Astrocyte of the hippocampus (primary cell): Measurements from ENCODE around the gene JMJD1C.
"Not testable (repeated sequence)": the region's sequence is repeated elsewhere in the genome, so short reads cannot be mapped to it uniquely, and the experiment has no call there.

Experiments
- DNase-seq: peaks from one replicate; pipeline ENCODE4 v3.0.0; 2011; ENCODE audit warnings: low read depth, low spot score

JMJD1C gene

DNA sequence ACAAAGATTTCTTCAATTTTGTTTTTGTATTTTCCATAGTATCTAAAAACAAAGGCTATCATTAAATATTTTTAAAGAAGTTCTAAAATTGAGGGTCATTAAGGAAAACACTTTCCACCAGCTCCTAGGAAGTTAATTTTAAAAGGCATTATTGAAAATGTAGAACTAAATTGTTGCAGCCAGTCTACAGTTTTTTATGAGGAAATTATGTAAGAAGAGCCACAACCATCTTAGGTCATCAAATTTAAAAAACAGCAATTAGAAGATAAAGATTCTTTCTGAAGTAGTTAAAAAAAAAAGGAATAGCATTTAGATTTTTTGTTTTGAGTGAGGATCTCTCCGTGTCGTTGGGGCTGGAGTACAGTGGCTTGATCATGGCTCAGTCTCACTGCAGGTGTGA lies 171.0 kb downstream of the JMJD1C start:
- DNase-seq: no peak

DNA sequence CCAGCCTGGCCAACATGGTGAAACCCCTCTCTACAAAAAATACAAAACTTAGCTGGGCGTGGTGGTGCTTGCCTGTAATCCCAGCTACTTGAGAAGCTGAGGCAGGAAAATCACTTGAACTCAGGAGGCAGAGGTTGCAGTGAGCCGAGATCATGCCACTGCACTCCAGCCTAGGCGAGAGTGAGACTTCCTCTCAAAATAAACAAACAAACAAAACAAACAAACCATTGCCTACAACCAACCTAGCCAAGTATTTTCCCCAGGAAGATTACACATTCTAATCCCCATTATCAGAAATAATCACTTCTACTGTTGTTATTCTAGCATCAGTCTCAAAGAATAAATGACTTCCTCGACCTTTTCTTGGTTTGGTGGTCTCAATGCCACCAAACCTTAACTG lies 172.9 kb downstream of the JMJD1C start:
- not testable (repeated sequence) for DNase-seq

DNA sequence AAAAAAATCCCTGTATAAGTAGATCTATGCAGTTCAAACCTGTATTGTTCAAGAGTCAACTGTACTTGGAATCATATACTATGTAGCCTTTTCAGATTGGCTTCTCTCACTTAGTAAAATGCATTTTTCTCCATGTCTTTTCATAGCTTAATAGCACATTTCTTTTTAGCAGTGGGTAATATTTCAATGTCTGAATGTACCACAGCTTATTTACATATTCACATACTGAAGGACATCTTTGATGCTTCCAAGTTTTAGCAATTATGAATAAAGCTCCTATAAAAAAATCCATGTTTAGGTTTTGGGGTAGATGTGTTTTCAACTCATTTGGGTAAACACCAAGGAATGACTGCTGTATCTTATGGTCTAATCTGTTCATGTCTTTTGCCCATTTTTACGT lies 177.6 kb downstream of the JMJD1C start:
- no peak for DNase-seq

DNA sequence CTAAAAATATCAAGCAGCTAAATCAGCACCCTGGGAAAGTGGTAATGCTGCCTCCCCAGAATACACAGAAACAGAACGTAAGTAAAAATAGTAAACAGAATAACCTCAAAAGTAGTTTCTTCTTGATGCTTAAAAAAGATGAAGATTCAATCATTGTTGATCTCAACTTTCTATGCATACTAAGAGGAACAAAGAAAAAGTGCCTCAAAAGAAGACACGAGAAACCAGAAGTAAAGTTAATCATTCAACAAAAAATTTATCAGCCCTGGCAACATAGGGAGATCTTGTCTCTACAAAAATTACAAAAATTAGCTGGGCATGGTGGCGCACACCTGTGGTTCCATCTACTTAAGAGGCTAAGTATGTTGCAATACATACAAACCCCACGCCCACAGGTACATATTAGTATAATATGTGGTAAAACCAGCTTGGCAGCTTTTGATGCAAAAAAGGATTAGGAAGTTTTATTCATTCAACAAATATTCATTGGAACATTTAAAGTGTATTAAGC lies 179.0 kb downstream of the JMJD1C start:
- no peak for DNase-seq

DNA sequence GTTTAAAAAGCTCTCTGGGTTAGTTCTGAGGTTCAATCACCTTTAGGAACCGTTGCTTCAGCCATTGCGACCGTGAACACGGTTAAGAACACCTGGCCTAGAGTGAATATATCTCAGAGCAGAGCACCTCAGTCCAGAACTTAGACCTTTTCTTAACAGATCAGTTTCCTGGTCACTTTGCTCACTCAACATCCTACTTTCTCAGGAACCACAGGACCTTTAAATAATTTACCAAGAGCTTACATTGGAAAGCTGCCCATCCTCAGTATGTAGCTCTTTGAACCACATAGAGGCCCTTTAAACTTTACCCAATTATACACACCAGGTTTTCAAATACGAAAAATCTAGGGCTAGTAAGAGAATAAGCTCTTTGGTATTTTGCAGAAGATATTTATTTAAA lies 179.4 kb downstream of the JMJD1C start:
- peak; percentile 66 for DNase-seq

DNA sequence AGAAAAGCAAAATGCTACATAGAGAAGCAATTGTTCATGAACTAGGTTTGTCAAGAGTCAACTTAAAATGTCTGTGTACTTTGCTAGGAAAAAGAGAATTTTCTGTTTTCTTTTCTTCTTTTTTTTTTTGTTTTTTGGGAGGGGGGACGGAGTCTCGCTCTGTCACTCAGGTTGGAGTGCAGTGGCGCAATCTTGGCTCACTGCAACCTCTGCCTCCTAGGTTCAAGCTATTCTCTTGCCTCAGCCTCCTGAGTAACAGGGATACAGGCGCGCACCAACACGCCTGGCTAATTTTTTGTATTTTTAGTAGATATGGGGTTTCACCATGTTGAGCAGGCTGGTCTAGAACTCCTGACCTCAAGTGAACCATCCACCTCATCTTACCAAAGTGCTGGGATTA lies 181.9 kb downstream of the JMJD1C start:
- DNase-seq: not testable (repeated sequence)

DNA sequence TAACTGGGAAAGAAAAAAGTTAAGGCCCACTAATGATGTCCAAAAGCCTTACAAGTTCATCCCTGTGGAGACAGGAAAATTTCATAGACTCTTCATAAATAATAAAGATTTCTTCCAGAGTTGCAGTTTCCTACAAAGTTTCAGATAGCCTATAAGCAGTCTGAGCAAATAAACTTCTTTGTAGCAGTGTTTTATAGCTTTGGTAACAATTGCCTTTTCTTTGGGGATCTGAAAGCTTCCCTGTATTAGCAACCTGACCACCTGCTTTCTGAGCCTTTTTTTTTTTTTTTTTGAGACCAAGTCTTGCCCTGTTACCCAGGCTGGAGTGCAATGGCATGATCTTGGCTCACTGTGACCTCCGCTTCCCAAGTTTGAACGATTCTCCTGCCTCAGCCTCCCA lies 182.7 kb downstream of the JMJD1C start:
- DNase-seq: no peak

DNA sequence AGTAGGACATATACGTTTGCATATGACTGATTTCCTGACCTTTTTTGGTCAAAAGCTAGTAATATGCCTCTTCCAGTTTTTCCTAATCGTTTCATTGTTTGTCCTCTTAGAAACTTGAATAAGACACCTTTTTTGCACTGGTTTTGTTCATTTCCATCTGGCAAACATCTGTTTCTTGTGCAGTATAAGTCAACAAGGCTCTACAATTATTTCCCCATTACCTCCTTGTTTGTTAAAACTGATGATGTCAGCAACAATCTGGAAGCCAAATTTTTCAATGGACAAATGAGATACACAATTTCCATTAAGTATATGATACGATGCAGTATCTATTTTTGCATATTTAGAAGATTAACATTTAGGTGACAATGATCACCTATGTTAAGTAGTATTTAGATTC lies 183.8 kb downstream of the JMJD1C start:
- no peak for DNase-seq

DNA sequence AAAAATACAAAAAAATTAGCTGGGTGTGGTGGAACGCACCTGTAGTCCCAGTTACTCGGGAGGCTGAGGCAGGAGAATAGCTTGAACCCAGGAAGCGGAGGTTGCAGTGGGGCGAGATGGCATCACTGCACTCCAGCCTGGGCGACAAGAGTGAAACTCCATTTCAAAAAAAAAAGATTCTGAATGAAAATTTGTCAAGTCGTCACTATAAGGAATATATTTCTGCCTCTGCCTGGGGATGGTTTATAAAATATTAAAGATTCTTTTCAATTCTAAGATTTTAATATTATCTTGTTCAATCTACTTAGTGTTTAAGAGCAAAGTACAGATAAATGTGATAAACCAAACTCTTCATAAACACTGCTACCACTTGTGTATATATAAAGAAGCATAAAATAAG lies 185.4 kb downstream of the JMJD1C start:
- no peak for DNase-seq

DNA sequence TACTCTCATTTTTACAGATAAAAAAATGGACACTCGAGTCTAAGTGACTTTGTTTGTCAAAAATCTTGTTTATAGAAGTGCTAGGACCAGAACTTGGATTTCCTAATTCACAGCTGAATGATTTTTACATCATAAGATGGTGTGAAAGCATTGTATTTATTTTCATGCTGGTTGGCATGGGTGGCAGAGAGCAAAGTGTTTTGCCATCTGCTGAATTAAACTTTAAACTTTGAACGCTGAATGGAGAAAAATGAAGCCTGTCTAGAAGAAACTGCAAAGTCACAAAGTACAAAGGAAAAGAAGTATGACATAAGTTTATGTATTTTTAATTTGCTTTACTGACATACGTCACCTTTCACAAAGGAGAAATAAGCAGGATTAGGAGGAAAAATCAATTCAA lies 190.7 kb downstream of the JMJD1C start:
- DNase-seq: no peak

DNA sequence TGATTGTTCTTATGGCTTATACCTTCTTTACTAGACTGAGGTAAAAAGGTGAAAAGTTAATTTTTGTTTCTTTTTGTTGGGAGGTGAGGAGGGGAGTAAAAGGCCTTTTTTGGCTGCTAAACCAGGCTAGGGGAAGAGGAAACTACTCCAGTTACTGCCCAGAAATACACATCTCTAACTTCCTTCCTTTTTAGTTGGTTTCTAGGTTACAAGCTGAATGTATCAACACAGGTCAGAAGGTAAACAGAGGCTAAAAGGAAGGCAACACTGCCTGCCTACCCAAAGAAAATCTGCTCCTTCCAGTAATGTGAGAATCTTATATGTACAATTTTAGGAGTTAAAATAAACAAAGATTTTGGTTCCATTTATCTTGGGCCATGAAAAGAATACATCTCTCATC lies 192.2 kb downstream of the JMJD1C start:
- DNase-seq: no peak

DNA sequence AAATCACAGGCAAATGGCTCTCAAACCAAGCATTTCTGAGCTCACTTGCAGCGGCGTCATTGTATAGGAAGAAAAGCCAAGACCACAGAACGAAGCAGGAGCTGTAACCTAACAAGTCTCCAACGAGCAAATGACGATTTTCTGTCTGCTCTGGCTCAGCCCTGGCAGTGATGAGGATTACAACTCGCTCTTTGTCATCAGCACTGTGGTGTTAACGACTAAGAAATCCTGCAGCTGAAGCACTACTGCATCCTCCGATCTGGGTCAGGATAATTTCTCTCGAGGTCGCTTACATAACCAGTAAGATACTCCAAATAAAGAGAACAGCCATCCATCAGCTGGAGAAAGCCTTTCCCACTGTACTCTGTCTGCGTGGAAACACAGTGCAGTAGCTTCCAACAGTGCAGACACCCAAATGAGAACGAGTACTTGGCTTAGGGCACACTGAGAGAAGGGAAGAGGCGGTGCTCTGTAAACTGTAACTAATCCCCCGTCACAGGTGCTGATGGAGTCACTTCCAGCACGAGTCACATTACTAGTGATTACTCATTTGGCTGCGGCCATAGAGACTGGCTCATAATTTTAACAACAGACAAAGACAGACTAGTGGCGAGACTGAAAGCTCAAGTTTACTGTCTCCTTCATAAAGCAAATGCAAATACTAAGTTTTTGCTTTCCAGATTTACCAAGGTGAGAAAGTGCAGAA lies 196.8 kb downstream of the JMJD1C start:
- peak; percentile 96 for DNase-seq

DNA sequence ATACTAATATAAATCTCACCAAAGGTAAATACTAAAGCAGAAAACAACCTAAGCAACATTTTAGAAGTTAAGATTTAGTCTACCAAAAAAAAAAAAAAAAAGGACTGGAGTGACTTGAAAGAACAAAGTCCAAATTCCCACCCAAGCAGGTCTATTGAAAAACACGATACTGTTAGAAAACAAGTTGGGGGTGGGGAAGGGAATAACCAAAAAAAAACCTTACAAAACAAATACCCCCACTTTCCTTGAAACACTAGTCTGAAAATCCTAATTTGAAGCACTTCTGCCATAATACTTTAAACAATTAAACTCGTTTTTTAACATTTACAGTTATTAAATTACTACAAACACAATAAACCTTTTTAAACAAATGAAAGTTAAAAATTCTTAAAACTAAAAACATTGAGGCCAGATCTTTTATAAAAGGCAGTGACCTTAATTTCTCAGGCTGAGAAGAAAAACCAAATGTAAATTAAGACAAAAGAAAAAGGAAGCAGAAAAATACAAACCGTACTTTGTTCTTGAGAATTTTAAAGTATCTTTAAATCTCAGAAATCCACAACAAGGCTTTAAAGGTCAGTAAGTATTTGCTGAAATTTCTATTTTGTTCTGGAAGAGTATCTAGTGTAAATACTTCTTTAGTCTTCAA lies 197.5 kb downstream of the JMJD1C start:
- DNase-seq: peak; percentile 55

DNA sequence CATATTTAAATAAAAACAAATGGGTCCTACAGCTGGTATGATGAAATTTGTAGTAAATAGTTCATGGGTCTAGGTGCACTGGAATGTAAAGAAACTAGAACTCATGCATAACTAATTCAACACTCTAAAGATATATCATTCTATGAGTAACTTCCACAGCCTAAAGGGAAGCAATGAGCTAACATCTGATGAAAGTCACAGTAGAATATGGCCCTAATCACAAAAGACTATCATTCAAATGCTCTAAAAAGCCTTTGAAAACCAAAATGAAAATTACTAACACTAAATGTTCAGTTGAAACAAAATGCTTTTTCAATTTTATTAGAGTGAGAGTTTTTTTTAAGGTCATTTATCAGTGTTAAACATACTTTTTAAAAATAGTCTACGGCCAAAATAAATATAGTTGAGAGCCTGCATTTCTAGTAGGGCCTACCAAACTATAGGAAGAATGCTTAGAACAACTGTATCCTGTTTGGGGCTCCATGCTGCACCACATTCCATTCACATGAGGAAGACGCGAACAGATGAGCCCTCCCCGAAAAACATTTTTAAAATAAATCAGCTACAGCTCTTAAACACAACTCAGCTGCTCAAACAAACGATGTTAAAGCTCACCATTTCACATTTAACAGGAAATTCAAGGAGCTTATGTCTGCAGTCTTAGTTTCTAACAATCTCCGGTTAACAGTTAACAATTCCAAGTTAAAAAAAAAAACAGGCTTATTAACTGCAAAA lies 198.2 kb downstream of the JMJD1C start:
- peak; percentile 80 for DNase-seq

DNA sequence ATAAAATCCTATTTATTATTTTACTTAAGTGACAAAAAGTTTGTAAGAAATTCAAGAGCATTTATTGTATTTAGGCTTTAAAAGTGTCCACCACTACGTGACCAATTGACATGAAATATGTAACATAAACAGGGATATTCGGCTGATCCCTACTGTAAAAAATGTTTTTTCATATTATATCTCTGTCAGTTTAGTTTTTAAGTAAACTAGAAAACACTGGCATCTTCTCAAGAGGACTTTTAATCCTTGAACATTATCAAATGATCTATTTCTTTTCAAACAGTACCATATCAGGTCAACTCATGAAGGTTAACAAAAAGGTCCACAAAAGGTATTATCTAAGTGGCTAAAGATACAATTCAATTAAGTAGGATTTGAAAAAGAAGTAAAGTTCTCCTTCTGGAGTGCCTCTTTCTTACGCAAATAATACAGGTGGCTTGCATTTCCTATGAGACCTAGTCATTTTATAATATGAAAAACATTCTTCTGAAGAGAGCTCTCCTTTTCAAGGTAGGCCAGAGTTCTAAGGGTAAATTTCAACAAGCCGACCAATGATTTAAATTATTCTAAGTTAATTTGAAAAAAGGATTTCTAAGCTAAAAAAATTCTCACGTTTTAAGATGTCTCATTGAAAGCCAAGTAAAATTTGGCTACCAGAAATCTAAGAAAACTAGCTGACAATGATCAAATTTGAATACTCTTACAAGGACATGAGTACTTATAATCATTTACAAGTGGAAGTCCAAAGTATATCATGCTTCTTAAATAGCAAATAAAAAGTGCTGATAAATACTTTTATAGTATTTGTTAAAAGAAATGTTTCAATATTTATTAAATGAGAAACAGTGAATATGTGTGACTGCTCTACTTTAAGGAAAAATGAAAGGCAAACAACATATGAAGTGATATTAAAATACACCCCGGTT lies 199.1 kb downstream of the JMJD1C start:
- DNase-seq: peak; percentile 24

DNA sequence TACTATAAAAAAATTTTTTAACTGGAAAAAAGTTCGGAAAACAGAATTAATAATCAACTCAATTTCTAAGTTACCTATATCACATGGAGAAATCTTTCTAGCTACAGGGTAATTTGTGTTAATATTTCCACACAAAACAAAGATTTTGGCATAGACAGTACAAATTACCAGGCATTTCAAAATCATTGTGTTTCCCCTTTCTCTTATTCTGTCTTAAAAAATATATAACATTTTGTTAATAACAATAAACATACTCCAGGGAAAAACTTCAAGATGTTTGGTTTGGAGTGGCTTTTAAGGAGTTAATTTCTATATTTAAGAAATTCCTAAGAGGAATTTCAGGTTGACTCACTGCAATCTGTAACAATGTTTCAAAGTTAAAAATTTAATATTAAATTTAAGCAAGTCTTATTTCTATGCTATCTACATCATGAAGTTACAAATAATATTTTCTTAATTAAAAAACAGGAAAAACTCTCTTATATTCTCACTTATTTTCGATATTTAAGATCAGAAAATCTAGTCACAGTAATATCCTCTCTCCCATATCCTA lies 200.0 kb downstream of the JMJD1C start:
- DNase-seq: no peak

DNA sequence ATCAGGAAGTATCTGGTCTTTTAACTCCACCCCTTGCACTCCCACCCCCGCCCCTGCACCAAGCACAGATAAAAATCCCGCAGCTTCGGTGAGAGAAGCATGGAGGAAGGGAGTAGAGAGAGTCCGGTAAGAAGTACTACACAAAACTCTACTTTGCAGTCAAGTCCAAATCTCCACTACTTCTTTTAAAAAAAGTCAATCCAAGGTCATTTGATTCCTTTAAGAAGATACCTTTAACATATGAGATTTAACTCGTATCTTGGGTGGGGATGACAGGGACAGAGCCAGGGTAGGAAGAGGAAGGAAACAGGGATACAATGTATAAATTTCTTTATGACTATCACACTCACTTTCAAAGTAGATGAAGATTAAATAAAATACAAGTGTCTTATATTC lies 200.6 kb downstream of the JMJD1C start:
- peak; percentile 65 for DNase-seq

DNA sequence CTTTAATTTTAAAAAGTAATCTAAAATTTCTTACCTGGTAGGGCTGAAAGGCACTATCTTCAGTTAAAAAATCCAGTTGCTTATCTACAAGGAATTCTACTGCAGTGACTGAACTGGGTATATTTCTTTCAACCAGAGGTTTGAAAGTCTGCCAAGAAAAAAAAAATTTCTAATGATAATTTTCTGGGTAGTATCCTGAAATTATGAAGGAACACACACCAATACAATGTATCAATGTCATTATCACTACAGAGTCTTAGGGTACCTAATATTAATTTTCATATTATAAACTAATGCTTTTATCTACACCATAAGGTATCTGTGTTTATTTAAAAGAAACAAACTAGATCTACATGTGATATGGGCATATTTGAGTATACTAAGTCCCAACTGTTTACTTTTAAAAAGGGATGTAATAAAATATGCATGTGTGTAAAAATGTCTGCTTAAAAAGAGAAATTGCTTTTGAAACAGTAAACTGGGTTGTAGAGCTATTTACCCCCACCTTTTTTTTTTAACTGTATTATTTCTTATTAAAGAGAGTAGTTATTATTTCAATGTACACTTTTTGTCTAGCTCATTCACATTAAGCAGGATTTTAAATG lies 201.1 kb downstream of the JMJD1C start:
- no peak for DNase-seq

DNA sequence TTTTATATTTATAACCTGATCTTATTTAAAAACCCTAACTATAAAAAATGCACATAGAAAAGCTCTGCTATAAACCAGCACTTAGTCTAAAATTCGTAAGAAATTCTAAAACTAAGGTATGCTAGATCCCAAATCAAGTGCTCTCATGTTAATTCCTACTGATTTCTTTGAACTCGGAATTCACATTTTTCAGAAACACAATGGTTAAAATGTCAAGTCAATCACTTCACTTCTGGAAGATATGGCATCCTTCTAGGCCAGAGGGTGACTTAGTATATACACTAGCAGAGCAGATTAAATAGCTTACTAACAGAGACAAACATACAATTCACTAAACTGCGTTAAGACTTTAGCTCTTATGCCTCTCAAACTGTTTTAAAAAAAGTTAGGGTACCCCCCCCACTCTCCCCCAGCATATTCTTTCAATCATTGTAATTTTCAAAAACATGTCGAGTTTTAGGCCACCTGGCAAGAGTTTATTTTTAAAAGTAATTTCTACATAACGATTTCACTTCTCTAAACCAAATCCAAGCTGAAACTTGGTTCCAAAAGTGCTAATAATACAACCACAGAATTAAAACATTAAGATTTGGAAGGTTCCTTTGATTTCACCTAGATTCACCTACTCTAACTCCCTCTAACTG lies 203.2 kb downstream of the JMJD1C start:
- no peak for DNase-seq

DNA sequence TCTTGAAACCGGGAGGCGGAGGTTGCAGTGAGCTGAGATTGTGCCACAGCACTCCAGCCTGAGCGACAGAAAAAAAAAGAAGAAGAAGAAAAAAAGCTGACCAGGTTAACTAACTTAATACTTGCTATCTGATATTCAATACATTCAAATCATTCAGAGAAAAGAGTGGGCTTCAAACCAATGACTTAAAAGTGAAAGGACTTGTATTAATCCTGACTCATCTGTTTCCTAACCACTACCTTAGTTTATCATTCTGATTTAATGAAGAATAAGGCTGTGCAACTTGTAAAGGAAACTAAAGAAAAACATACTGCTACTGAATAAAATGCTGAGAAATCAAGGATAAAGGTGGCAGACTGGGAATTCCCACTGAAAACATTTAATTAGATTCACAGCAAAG lies 204.3 kb downstream of the JMJD1C start:
- DNase-seq: no peak
